ENCODE results near the gene EXOC6. TPM values are rescaled to one million over a fixed set of nuclear protein-coding genes. Genes with fewer than 3 reads are reported as not detected.

The EXOC6 gene
- polyA plus RNA-seq, 1 donor (not counting 4 experiments of a cell fraction or from before 2014, with no cell fraction given) = 1.2 TPM

GRCh38 chr10:93072713-93073538, 224.6 kb downstream of the EXOC6 start:
- TF ChIP-seq EZH2 (IDR thresholded peaks at IDR 0.05; ENCODE audit: low read length) (peak; percentile 96), CTCF (optimal IDR thresholded peaks at IDR 0.05 in 1 of 3, IDR thresholded peaks at IDR 0.05 in 1 of 3, conservative IDR thresholded peaks at IDR 0.05 in 1 of 3; ENCODE audit: extremely low read depth in 1 of 3, insufficient read depth in 2 of 3, low read length in 3 of 3) (no peak)
- Histone ChIP-seq H3K9me3 (ENCODE audit: control insufficient read depth, low read depth, low read length) (no peaks in the 10 kb centered on the region), H3K4me3 (ENCODE audit: control insufficient read depth in 2 of 3, extremely low read depth in 1 of 3, insufficient read depth in 2 of 3, low read depth in 1 of 3, low read length in 3 of 3) (no peak overlapping the region), H3K79me2 (ENCODE audit: control insufficient read depth, insufficient read depth, low read length) (no peaks in the 10 kb centered on the region), H3K27ac (ENCODE audit: control insufficient read depth, insufficient read depth, low read length) (no peak overlapping the region), H3K4me1 (ENCODE audit: control insufficient read depth, extremely low read depth, insufficient read depth, low read length) (no peaks in the 10 kb centered on the region), H3K27me3 (ENCODE audit: control insufficient read depth, extremely low read depth, insufficient read depth, low read length) (peaks cover 88% of the 10 kb centered on the region), H3K9ac (ENCODE audit: control insufficient read depth, extremely low read depth, insufficient read depth, low read length) (no peak overlapping the region), H2AFZ (ENCODE audit: control insufficient read depth, low read length) (no peak overlapping the region), H3K36me3 (ENCODE audit: control insufficient read depth in 2 of 2, extremely low read depth in 1 of 2, insufficient read depth in 2 of 2, low read length in 2 of 2) (no peaks in the 10 kb centered on the region), H3K9me1 (ENCODE audit: control insufficient read depth, extremely low read depth, insufficient read depth, low read length) (no peaks in the 10 kb centered on the region), H4K20me1 (ENCODE audit: control insufficient read depth, extremely low read depth, insufficient read depth, low read length) (no peaks in the 10 kb centered on the region), H3K4me2 (ENCODE audit: control insufficient read depth, extremely low read depth, insufficient read depth, low read depth, low read length) (no peak overlapping the region)
- DNase-seq (ENCODE audit: low read depth, low spot score) (no peak), FAIRE-seq (no peak)
- dilution Hi-C loops (cut with MboI; ENCODE audit: extremely low pct_ligation_motif_present, low sequenced_read_pairs) = no loop called here

DNA sequence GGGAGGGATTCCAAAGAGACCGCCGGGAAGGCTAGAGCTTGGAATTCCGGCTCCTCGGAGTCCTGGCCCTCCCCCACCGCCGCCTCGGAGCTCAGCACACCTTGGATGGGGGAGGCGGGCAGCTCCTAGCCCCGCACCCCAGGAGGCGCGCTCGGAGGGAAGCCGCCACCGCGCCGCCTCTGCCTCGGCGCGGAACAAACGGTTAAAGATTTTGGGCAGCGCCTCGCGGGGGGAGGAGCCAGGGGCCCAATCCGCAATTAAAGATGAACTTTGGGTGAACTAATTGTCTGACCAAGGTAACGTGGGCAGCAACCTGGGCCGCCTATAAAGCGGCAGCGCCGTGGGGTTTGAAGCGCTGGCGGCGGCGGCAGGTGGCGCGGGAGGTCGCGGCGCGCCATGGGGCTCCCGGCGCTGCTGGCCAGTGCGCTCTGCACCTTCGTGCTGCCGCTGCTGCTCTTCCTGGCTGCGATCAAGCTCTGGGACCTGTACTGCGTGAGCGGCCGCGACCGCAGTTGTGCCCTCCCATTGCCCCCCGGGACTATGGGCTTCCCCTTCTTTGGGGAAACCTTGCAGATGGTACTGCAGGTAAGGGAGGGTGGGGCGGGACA, 225.3 kb downstream of the EXOC6 start, which contains the start of gene CYP26A1:
CYP26A1 (plus strand) TSS at position 355 of the 608 bp plus-strand sequence; CDS start at position 397, 42 bp downstream.
- Histone ChIP-seq H4K20me1 (ENCODE audit: control insufficient read depth, extremely low read depth, insufficient read depth, low read length) (no peaks in the 10 kb centered on the region), H3K27ac (ENCODE audit: control insufficient read depth, insufficient read depth, low read length) (no peak within 1 kb of the TSS), H3K9me1 (ENCODE audit: control insufficient read depth, extremely low read depth, insufficient read depth, low read length) (no peaks in the 10 kb centered on the region), H3K4me3 (ENCODE audit: control insufficient read depth in 2 of 3, extremely low read depth in 1 of 3, insufficient read depth in 2 of 3, low read depth in 1 of 3, low read length in 3 of 3) (no peak within 1 kb of the TSS), H3K4me2 (ENCODE audit: control insufficient read depth, extremely low read depth, insufficient read depth, low read depth, low read length) (no peak within 1 kb of the TSS), H2AFZ (ENCODE audit: control insufficient read depth, low read length) (no peak within 1 kb of the TSS), H3K27me3 (ENCODE audit: control insufficient read depth, extremely low read depth, insufficient read depth, low read length) (peaks cover 84% of the 10 kb centered on the region), H3K9ac (ENCODE audit: control insufficient read depth, extremely low read depth, insufficient read depth, low read length) (no peak within 1 kb of the TSS), H3K9me3 (ENCODE audit: control insufficient read depth, low read depth, low read length) (no peaks in the 10 kb centered on the region), H3K36me3 (ENCODE audit: control insufficient read depth in 2 of 2, extremely low read depth in 1 of 2, insufficient read depth in 2 of 2, low read length in 2 of 2) (no peaks in the 10 kb centered on the region), H3K4me1 (ENCODE audit: control insufficient read depth, extremely low read depth, insufficient read depth, low read length) (no peaks in the 10 kb centered on the region), H3K79me2 (ENCODE audit: control insufficient read depth, insufficient read depth, low read length) (no peaks in the 10 kb centered on the region)
- no peak for FAIRE-seq
- DNase-seq (ENCODE audit: low read depth, low spot score) = no peak
- TF ChIP-seq EZH2 (IDR thresholded peaks at IDR 0.05; ENCODE audit: low read length) (no peak), CTCF (optimal IDR thresholded peaks at IDR 0.05 in 1 of 3, IDR thresholded peaks at IDR 0.05 in 1 of 3, conservative IDR thresholded peaks at IDR 0.05 in 1 of 3; ENCODE audit: extremely low read depth in 1 of 3, insufficient read depth in 2 of 3, low read length in 3 of 3) (no peak)
- dilution Hi-C loops (cut with MboI; ENCODE audit: extremely low pct_ligation_motif_present, low sequenced_read_pairs) = no loop called here
